HG02763 (cell line): ENCODE measurements around the gene NATD1.

Source experiments
- ATAC-seq: cut with Tn5 transposase; IDR thresholded peaks from one replicate; pipeline ENCODE4 v1.9.1; 2021; ENCODE audit warnings: mild to moderate bottlenecking, moderate library complexity; ENCODE audit not compliant: unreplicated experiment

The NATD1 gene

DNA sequence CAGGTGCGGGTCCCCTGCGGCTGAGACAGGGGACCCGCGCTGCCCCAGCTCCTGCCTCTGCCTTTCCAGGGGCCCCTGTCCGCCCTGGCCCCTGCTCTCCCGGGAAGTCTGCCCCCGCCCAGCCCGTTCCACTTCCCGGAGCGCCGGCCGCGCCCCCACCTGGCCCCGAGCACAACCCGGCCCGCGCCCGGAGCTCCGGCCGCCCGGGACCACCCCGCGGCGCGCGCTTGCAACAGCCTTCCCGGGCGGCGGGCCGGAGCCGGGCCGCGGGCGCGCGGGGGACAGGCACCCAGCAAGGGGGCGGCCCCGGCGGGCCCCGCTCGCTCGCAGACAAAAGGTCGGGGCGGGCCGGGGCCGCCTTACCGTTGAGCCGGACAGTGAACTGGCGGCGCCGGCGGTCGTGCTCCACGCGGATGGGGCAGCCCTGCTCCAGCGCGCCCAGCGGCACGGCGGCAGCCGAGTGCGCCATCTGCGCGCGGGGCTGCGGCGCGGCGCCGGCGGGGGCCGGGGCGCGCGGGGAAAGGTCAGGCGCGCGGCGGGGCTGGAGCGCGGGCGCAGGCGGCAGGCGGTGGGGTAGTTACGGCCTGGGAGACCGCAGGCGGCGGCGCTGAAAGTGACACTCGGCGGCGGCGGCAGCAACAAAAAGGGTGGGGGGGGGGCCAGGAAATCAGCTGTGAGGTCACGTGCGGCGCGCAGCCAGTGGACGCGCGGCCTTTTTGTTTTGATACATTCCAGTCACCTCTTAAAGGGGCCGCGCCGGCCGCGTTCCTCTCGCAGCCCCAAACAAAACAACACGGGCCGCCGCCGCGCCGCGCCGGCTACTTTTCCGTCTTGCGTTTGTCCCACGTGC, at the start of gene NATD1:
TSS of gene NATD1 (minus strand) at position 615 of the 850 bp plus-strand sequence. CDS start at position 469, 146 bp downstream.
- ATAC-seq = peak; percentile 71

GRCh38 chr17:21301593-21302550, 48.7 kb upstream of the NATD1 start:
- ATAC-seq = no peak

- no peak for ATAC-seq
Observed at GRCh38 chr17:21300601-21301571, 47.7 kb upstream of the NATD1 start.

GRCh38 chr17:21299981-21300600, 46.9 kb upstream of the NATD1 start:
- ATAC-seq = no peak

DNA sequence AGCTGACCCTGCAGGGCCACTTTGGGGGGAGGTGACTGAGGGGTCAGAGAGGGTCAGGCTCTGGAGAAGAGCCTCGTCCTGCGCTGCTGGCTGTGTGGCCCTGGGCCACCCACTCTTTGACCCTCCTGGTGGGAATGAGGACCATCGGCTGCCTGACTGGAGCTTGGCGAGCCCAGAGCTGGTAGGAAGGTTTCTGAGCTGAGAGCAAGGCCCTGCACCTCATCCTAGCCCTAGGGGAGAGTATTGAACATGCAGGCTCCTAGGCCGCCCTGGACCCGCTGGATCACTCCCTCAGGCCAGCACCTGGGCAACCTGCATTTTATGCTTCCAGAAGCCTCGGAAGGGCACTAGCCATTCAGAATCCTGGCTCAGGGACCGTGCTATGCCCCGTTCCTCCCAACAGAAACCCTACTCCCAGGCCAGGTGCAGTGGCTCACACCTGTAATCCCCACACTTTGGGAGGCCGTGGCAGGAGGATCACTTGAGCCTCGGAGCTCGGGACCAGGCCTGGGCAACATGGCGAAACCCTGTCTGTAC, 45.8 kb upstream of the NATD1 start:
- ATAC-seq = no peak

- ATAC-seq = no peak
Observed at GRCh38 chr17:21298056-21298982, 45.1 kb upstream of the NATD1 start.

GRCh38 chr17:21297597-21297996, 44.4 kb upstream of the NATD1 start:
- no peak for ATAC-seq

DNA sequence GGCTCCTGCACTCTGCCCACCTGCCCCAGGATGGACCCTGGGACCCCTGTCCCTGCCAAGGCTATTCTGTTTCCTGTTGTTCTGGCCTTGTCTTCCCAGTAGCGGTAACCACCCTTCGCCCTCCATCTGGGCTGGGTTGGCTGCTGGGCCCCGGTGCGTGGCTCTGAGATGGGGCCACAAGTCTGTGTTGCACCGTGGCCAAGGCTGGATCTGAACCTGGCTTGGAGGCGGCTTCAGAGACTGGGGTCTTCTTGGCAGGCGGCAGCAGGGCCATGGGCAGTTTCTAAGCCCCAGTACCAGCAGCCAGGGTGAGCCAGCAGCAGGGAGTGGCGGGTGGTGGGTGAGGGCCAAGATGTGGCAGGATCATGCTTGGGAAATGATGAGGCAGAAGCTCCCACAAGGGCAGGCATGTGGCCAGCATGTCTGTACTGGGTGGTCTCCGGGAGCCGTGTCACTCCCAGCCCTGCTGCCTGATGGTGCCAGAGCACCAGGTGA, 43.9 kb upstream of the NATD1 start:
- no peak for ATAC-seq

DNA sequence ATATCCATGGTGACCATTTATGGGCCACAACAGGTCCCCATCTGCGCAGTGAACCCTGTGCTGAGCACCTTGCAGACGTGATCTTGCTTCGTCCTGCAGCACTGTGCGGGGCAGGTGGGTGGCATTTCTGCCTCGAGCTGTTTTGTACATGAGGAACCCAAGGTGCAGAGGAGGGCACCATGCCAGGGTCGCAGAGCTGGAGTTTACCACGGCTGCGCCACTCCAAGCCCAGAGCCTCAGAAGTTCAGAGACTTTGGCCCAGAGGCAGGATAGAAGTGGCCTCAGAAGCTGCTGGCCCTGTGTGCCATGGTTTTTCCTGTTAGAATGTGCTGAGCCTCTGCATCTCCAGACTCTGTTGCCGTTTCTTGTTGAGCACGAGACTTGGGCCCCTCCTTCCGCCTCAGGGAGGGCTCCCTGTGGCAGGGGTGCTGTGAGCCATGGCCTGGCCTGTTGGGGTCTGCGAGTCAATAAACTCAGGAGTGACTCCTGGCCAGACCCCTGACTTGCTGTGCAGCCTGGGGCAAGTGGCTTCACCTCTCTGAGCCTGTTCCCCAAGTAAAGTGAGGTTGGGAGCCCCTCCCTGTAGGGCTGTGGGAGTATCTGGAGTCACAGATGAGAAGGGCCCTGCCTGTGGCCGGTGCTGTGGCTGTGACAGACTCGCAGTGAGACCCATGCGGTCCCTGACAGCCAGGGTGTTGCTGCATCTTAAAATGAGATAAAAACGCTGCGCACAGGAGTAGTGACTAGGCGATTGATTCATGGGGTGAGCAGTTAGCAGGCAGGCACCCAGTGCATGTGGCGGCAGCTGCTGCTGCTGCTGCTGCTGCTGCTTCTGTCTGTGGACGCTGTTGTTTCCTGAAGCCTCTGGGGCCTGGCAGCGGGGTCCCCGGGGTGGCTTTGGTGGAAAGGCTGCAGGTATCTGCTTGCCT, 43.2 kb upstream of the NATD1 start:
- ATAC-seq = no peak

- no peak for ATAC-seq
Observed at GRCh38 chr17:21295036-21295952, 42.1 kb upstream of the NATD1 start.

DNA sequence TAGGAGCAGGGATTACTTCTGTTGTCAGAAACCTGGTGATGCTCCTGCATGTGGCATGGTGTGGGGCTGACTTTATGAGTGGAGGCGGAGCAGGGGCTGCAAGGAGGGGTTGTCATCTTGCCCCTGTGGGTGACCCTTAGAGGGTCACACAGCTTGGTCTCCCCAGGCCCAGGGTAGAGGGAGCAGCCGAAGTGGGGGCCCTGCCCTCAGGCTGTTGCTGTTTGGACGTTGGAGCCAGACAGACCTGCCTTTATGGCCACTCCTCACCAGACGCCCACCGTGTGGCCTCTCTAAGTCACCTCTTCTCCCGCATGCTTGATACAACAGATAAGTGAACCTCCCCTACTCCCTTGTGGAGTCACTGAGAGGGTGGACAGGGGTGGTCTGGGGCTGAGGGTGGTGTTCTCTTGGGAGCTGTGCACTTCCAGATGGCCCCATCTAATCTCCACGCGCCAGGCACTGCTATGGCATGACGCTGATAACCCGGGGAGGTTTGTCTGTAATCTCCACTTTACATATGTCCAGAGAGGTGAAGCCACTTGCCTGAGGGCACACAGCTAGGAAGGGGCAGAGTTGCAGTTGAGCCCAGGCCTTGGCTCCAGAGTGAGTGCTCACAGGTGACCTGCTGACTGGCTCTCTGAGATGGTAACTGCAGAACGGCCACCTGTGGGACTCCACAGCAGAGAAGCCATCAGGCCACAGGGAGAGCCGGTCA, 41.3 kb upstream of the NATD1 start:
- no peak for ATAC-seq

- ATAC-seq = no peak
Observed at GRCh38 chr17:21293831-21294210, 40.6 kb upstream of the NATD1 start.

GRCh38 chr17:21292867-21293830, 39.9 kb upstream of the NATD1 start:
- ATAC-seq = no peak

DNA sequence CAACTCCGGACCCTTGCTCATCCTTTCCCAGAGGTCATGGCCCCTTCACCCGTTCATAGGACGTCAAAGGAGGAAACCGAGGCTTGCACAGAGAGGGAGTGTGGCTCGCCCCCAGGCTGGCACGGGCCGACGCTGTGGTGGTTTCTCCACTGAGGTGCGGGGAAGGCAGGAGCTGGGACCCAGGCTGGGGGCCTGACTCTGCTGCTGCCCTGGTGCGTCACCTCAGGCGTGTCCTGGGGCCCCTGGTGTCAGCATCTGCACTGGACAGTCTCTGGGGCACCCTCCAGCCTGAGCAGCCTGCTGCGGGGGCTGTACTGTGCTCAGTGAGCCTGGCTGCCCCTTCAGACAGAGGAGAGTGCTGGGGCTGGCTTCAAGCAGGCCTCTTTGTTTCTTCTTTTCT, 38.7 kb upstream of the NATD1 start:
- ATAC-seq = no peak

DNA sequence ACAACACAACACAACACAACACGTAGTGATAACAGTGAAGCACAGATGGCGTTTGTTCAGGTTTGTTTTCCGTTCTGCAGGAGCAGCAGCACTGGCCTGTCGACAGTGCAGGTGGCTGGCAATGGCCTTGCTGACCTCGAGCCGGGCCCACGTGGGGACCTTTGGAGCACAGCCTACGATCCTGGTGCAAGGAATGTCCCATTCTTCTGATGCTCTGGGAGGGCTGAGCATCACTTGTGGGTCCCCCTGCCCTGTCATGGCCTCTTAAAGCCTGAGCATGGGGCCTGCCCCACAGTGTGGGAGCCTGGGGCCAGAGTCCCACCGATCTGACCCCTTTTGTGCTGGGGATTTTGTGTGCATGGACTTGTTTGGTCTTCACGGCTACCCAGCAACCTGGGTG, 38.1 kb upstream of the NATD1 start:
- no peak for ATAC-seq
